H9 (cell line): ENCODE data around the gene NKPD1. TPM values are rescaled to one million over a fixed set of nuclear protein-coding genes. Genes with fewer than 3 reads are reported as not detected.

ENCODE experiments used
- DNase-seq: peaks from one replicate; pipeline ENCODE4 v3.0.0-alpha.2; 2017
- H2AFZ ChIP-seq: one replicate; pipeline ENCODE4 v1.6.1; 2013; ENCODE audit warnings: mild to moderate bottlenecking, low read length, control low read depth, moderate library complexity
- H2AK5ac ChIP-seq: 2 replicates; pipeline ENCODE4 v1.6.1; 2013; ENCODE audit warnings: low read length, control low read depth, mixed read lengths; ENCODE audit not compliant: insufficient read length
- H2BK120ac ChIP-seq: one replicate; pipeline ENCODE4 v1.6.1; 2013; ENCODE audit warnings: low read depth, mild to moderate bottlenecking, low read length, control low read depth, inconsistent platforms; ENCODE audit not compliant: poor library complexity, severe bottlenecking
- H2BK12ac ChIP-seq: 2 replicates; pipeline ENCODE4 v1.6.1; 2013; ENCODE audit warnings: low read length, control low read depth, mixed read lengths, low read depth; ENCODE audit not compliant: insufficient read length
- H2BK15ac ChIP-seq: 2 replicates; pipeline ENCODE4 v1.6.1; 2013; ENCODE audit warnings: low read depth, low read length, control low read depth
- H2BK20ac ChIP-seq: one replicate; pipeline ENCODE4 v1.6.1; 2013; ENCODE audit warnings: low read depth, mild to moderate bottlenecking, low read length, control low read depth, inconsistent platforms; ENCODE audit not compliant: poor library complexity, severe bottlenecking
- H2BK5ac ChIP-seq: 2 replicates; pipeline ENCODE4 v1.6.1; 2013; ENCODE audit warnings: low read length, control low read depth, mixed read lengths; ENCODE audit not compliant: insufficient read length
- H3K14ac ChIP-seq: 2 replicates; pipeline ENCODE4 v1.6.1; 2013; ENCODE audit warnings: low read length, control low read depth; ENCODE audit not compliant: insufficient read depth
- H3K18ac ChIP-seq: 2 replicates; pipeline ENCODE4 v1.6.1; 2013; ENCODE audit warnings: low read depth, mild to moderate bottlenecking, mixed read lengths, low read length, control low read depth; ENCODE audit not compliant: insufficient read length
- H3K23ac ChIP-seq: 2 replicates; pipeline ENCODE4 v1.6.1; 2013; ENCODE audit warnings: low read length, control low read depth, mixed read lengths, low read depth; ENCODE audit not compliant: insufficient read length
- H3K23me2 ChIP-seq: 2 replicates; pipeline ENCODE4 v1.6.1; 2013; ENCODE audit warnings: low read depth, mild to moderate bottlenecking, mixed read lengths, low read length, control low read depth; ENCODE audit not compliant: insufficient read length, poor library complexity, severe bottlenecking
- H3K27ac ChIP-seq: 2 replicates; pipeline ENCODE4 v1.5.1; 2013; ENCODE audit warnings: low read length, control low read depth, mixed read lengths, low read depth; ENCODE audit not compliant: insufficient read length
- H3K27me3 ChIP-seq: 2 replicates; pipeline ENCODE4 v1.6.1; 2013; ENCODE audit warnings: low read length, control low read depth, inconsistent platforms; ENCODE audit not compliant: insufficient read depth
- H3K4ac ChIP-seq: 2 replicates; pipeline ENCODE4 v1.6.1; 2013; ENCODE audit warnings: low read depth, mild to moderate bottlenecking, control low read depth, inconsistent platforms, low read length, moderate library complexity
- H3K4me1 ChIP-seq: 2 replicates; pipeline ENCODE4 v1.6.1; 2013; ENCODE audit warnings: low read length, control low read depth, inconsistent platforms; ENCODE audit not compliant: insufficient read depth
- H3K4me2 ChIP-seq: 2 replicates; pipeline ENCODE4 v1.6.1; 2013; ENCODE audit warnings: low read length, control low read depth, mixed read lengths; ENCODE audit not compliant: insufficient read length, insufficient read depth
- H3K56ac ChIP-seq: 2 replicates; pipeline ENCODE4 v1.6.1; 2013; ENCODE audit warnings: low read depth, mild to moderate bottlenecking, mixed read lengths, low read length, control low read depth; ENCODE audit not compliant: insufficient read length
- H3K79me1 ChIP-seq: 2 replicates; pipeline ENCODE4 v1.6.1; 2013; ENCODE audit warnings: low read depth, mild to moderate bottlenecking, moderate library complexity, low read length, control low read depth, inconsistent platforms; ENCODE audit not compliant: insufficient read depth, poor library complexity, severe bottlenecking
- H3K79me2 ChIP-seq: 2 replicates; pipeline ENCODE4 v1.6.1; 2013; ENCODE audit warnings: low read length, control low read depth, inconsistent platforms; ENCODE audit not compliant: insufficient read depth
- H3K9ac ChIP-seq: 2 replicates; pipeline ENCODE4 v1.6.1; 2013; ENCODE audit warnings: low read length, control low read depth, mixed read lengths; ENCODE audit not compliant: insufficient read length; ENCODE audit errors: extremely low read depth
- H3K9me3 ChIP-seq: one replicate; pipeline ENCODE4 v1.6.1; 2013; ENCODE audit warnings: low read depth, low read length, inconsistent platforms; ENCODE audit not compliant: control insufficient read depth
- H3T11ph ChIP-seq: one replicate; pipeline ENCODE4 v1.6.1; 2013; ENCODE audit warnings: mild to moderate bottlenecking, low read length, control low read depth, inconsistent platforms
- H4K20me1 ChIP-seq: one replicate; pipeline ENCODE4 v1.6.1; 2013; ENCODE audit not compliant: control insufficient read depth, insufficient read length, insufficient read depth
- H4K5ac ChIP-seq: 2 replicates; pipeline ENCODE4 v1.6.1; 2013; ENCODE audit warnings: low read depth, mild to moderate bottlenecking, mixed read lengths, low read length, control low read depth; ENCODE audit not compliant: insufficient read length
- H4K8ac ChIP-seq: replicated peaks from 2 replicates; pipeline ENCODE4 v1.6.1; 2013; ENCODE audit warnings: low read length, control low read depth, mixed read lengths, low read depth; ENCODE audit not compliant: insufficient read length
- H4K91ac ChIP-seq: 2 replicates; pipeline ENCODE4 v1.6.1; 2013; ENCODE audit warnings: low read depth, mild to moderate bottlenecking, moderate library complexity, mixed read lengths, low read length, control low read depth; ENCODE audit not compliant: insufficient read length
- H3K27ac Mint-ChIP-seq, 3 experiments: 2 replicates in 2 of 3; 3 replicates in 1 of 3; pipeline ENCODE4 v1.8.0; 2020 to 2021; ENCODE audit warnings: mixed read lengths in 3 of 3, mild to moderate bottlenecking in 1 of 3, moderate library complexity in 1 of 3
- H3K27me3 Mint-ChIP-seq: 2 replicates; pipeline ENCODE4 v1.8.0; 2021; ENCODE audit warnings: low read depth, mild to moderate bottlenecking, moderate library complexity, mixed read lengths
- H3K36me3 Mint-ChIP-seq, 3 experiments: 2 replicates in 2 of 3; 3 replicates in 1 of 3; pipeline ENCODE4 v1.8.0; 2020 to 2021; ENCODE audit warnings: low read depth in 3 of 3, mixed read lengths in 3 of 3; ENCODE audit not compliant: insufficient read depth in 1 of 3
- H3K4me1 Mint-ChIP-seq, 2 experiments: 2 replicates each; pipeline ENCODE4 v1.8.0; 2020; ENCODE audit warnings: mixed read lengths in 2 of 2
- H3K4me3 Mint-ChIP-seq, 2 experiments: 2 replicates in 1 of 2; 3 replicates in 1 of 2; pipeline ENCODE4 v1.8.0; 2020 to 2021; ENCODE audit warnings: mild to moderate bottlenecking in 2 of 2, mixed read lengths in 2 of 2, moderate library complexity in 1 of 2
- H3K9me3 Mint-ChIP-seq, 2 experiments: 2 replicates in 1 of 2; 3 replicates in 1 of 2; pipeline ENCODE4 v1.8.0; 2020; ENCODE audit warnings: mild to moderate bottlenecking in 2 of 2, mixed read lengths in 2 of 2, moderate library complexity in 1 of 2
- CTCF ChIP-seq: fragments of 200-600 bp; sonication (generic); conservative IDR thresholded peaks from 3 replicates; pipeline ENCODE4 v1.8.0; 2021; ENCODE audit warnings: antibody characterized with exemption, mild to moderate bottlenecking
- WGBS: extraction: QIAGEN DNeasy Blood & Tissue Kit; methylation state at CpG from one replicate; pipeline ENCODE4 v1.1.7; 2013; ENCODE audit warnings: missing lambda C conversion rate, low lambda C conversion rate, mixed read lengths; ENCODE audit not compliant: insufficient read length; ENCODE audit errors: extremely low coverage; 5-methylcytosine and 5-hydroxymethylcytosine counted together
- total RNA-seq: library from RNA; stranded (reverse); gene quantifications from 2 replicates; pipeline ENCODE4 v1.2.1, GENCODE V29; 2021

NKPD1 gene
- total RNA-seq, 1 experiment from 2014 or later: 0.17 TPM

- H3K79me1 ChIP-seq: no peaks in the 10 kb centered on the region
- Mint-ChIP-seq H3K27ac (peak overlapping the region in 1 of 3 experiments; percentile 57; a peak in 1 of 7 replicates), H3K9me3 (no peaks in the 10 kb centered on the region), H3K4me3 (no peak overlapping the region; a peak in 1 of 5 replicates), H3K4me1 (peaks cover 6% of the 10 kb centered on the region in 2 experiments), H3K36me3 (peaks cover 10 to 29% (median 27%) of the 10 kb centered on the region in 3 experiments; a peak in 6 of 7 replicates), H3K27me3 (no peaks in the 10 kb centered on the region)
- TF ChIP-seq CTCF: no peak
- no peak overlapping the region for H2AFZ ChIP-seq
- no peak overlapping the region for H4K91ac ChIP-seq
- H3K18ac ChIP-seq: no peak overlapping the region
- H4K5ac ChIP-seq: no peak overlapping the region
- no peak overlapping the region for H2AK5ac ChIP-seq
- no peak overlapping the region for H2BK120ac ChIP-seq
- no peaks in the 10 kb centered on the region for H3K23me2 ChIP-seq
- no peak overlapping the region for H3K4ac ChIP-seq
- no peak overlapping the region for H3K23ac ChIP-seq
- H2BK15ac ChIP-seq: no peak overlapping the region
- H3K4me2 ChIP-seq: no peak overlapping the region
- DNase-seq: no peak
- no peak overlapping the region for H3K14ac ChIP-seq
- no peaks in the 10 kb centered on the region for H3K79me2 ChIP-seq
- H3K27ac ChIP-seq: no peak overlapping the region
- no peak overlapping the region for H2BK12ac ChIP-seq
- no peaks in the 10 kb centered on the region for H3K27me3 ChIP-seq
- no CpG with 5 or more reads among the region's 9 CpGs for WGBS
- no peaks in the 10 kb centered on the region for H3K4me1 ChIP-seq
- H4K8ac ChIP-seq: no peak overlapping the region
- no peak overlapping the region for H3K9ac ChIP-seq
- no peak overlapping the region for H2BK5ac ChIP-seq
- no peak overlapping the region for H2BK20ac ChIP-seq
- no peak overlapping the region for H3T11ph ChIP-seq
- H4K20me1 ChIP-seq: no peaks in the 10 kb centered on the region
- no peak overlapping the region for H3K56ac ChIP-seq
- no peaks in the 10 kb centered on the region for H3K9me3 ChIP-seq
Observed at GRCh38 chr19:45142726-45143110, 18.1 kb downstream of the NKPD1 start.
